Upper lobe of left lung (tissue), 6 donors: ENCODE results near the gene USP37. TPM values are rescaled to one million over a fixed set of nuclear protein-coding genes. Genes with fewer than 3 reads are reported as not detected.
A peak's percentile ranks its signal among the peaks of the same experiment; 100 is the strongest.

ENCODE experiments used
- ATAC-seq, 2 donors: fragments of 200-7000 bp; cut with Tn5 transposase; one replicate each; pipeline ENCODE4 v1.9.1; 2022; ENCODE audit warnings: mild to moderate bottlenecking in 2 of 2, moderate library complexity in 2 of 2; ENCODE audit not compliant: low FRiP score in 2 of 2
- DNase-seq, 2 donors: peaks; one replicate each; pipeline ENCODE4 v3.0.0-alpha.2; 2019 to 2020
- H3K27ac ChIP-seq, 4 donors: fragments of 200-600 bp; sonication (generic); one replicate each; pipeline ENCODE4 v1.5.1; 2016 to 2019
- H3K27me3 ChIP-seq, 4 donors: fragments of 200-600 bp; sonication (generic); one replicate each; pipeline ENCODE4 v1.5.1; 2017 to 2019
- H3K36me3 ChIP-seq, 4 donors: fragments of 200-600 bp; sonication (generic); one replicate each; pipeline ENCODE4 v1.5.1; 2016 to 2019
- H3K4me1 ChIP-seq, 4 donors: fragments of 200-600 bp; sonication (generic); one replicate each; pipeline ENCODE4 v1.5.1; 2018 to 2019
- H3K4me3 ChIP-seq, 4 donors: fragments of 200-600 bp; sonication (generic); one replicate each; pipeline ENCODE4 v1.5.1; 2017 to 2019; ENCODE audit warnings: mild to moderate bottlenecking in 2 of 4, moderate library complexity in 1 of 4
- H3K9me3 ChIP-seq, 4 donors: fragments of 200-600 bp; sonication (generic); one replicate each; pipeline ENCODE4 v1.5.1; 2018 to 2019
- CTCF ChIP-seq, 6 experiments: fragments of 450-650 bp in 4 of 6; fragments of 200-600 bp in 2 of 6; sonication (generic) in 2 of 6; IDR thresholded peaks; one replicate each; pipeline ENCODE4 v1.5.1; 2016 to 2019; ENCODE audit warnings: antibody characterized with exemption in 6 of 6
- EP300 ChIP-seq, 4 donors: sonication (generic); formaldehyde crosslinking; IDR thresholded peaks; one replicate each; pipeline ENCODE4 v1.5.1; 2017; ENCODE audit warnings: antibody characterized with exemption in 4 of 4, control low read depth in 2 of 4
- POLR2A ChIP-seq, 4 donors: fragments of 450-650 bp; IDR thresholded peaks; one replicate each; pipeline ENCODE4 v1.5.1; 2016 to 2017; ENCODE audit warnings: antibody characterized with exemption in 4 of 4, mild to moderate bottlenecking in 2 of 4
- POLR2AphosphoS5 ChIP-seq, 2 donors: sonication (generic); formaldehyde crosslinking; IDR thresholded peaks; one replicate each; pipeline ENCODE4 v1.5.1; 2017; ENCODE audit warnings: antibody characterized with exemption in 2 of 2
- WGBS, 2 donors: methylation state at CpG; one replicate each; pipeline ENCODE4 v1.1.5; 2017 to 2018; 5-methylcytosine and 5-hydroxymethylcytosine counted together
- total RNA-seq, 6 donors: library from RNA; depleted of rRNA in 4 of 6; stranded (reverse); fragments of >200 nt in 4 of 6; gene quantifications; one replicate each; pipeline versions ENCODE4 v1.1.0 to v1.2.1, GENCODE V29; 2016 to 2021
- donor health status: DM: no; HTN: no; CAD: no; lungs with moderate emphysema.
- donor health status: DM: no; HTN: yes; CAD: no; lungs with severe emphysema.

The USP37 gene
- total RNA-seq, 6 donors from 2014 or later, result 9.0 to 31.4 (median 13.1) TPM

- H3K27me3 ChIP-seq, result no peaks in the 10 kb centered on the region
- no peak overlapping the region for H3K4me3 ChIP-seq
- no peak overlapping the region for H3K27ac ChIP-seq
- H3K36me3 ChIP-seq, result peaks cover 0 to 57% (median 11%) of the 10 kb centered on the region in 4 donors
- TF ChIP-seq POLR2A (IDR thresholded peaks at IDR 0.05) (no peak), POLR2AphosphoS5 (IDR thresholded peaks at IDR 0.05) (no peak), EP300 (IDR thresholded peaks at IDR 0.05) (no peak), CTCF (IDR thresholded peaks at IDR 0.05) (no peak)
- 95 to 97% methylated on average over 1 of the region's 1 CpG for WGBS, 2 donors
- ATAC-seq (no peak), DNase-seq (no peak)
- H3K9me3 ChIP-seq, result no peaks in the 10 kb centered on the region
- no peaks in the 10 kb centered on the region for H3K4me1 ChIP-seq
Observed at GRCh38 chr2:218523651-218524050, 44.5 kb downstream of the USP37 start.

- Histone ChIP-seq H3K27ac (no peak overlapping the region), H3K27me3 (no peaks in the 10 kb centered on the region), H3K4me3 (no peak overlapping the region), H3K4me1 (no peaks in the 10 kb centered on the region), H3K9me3 (no peaks in the 10 kb centered on the region), H3K36me3 (peaks cover 0 to 14% (median 3%) of the 10 kb centered on the region in 4 donors)
- ATAC-seq (no peak), DNase-seq (no peak)
- 97 to 100% methylated on average over 1 of the region's 1 CpG for WGBS, 2 donors
- TF ChIP-seq POLR2AphosphoS5 (IDR thresholded peaks at IDR 0.05) (no peak), CTCF (IDR thresholded peaks at IDR 0.05) (no peak), EP300 (IDR thresholded peaks at IDR 0.05) (no peak)
Observed at GRCh38 chr2:218518876-218519275, 49.3 kb downstream of the USP37 start.

GRCh38 chr2:218517434-218518206 lies 50.5 kb downstream of the USP37 start:
- TF ChIP-seq CTCF (IDR thresholded peaks at IDR 0.05), result no peak
- DNase-seq, result no peak
- no peak overlapping the region for H3K4me3 ChIP-seq
- H3K4me1 ChIP-seq, result no peaks in the 10 kb centered on the region
- no peak overlapping the region for H3K27ac ChIP-seq
- no peak for ATAC-seq
- H3K27me3 ChIP-seq, result no peaks in the 10 kb centered on the region
- peaks cover 0 to 10% (median 3%) of the 10 kb centered on the region in 4 donors for H3K36me3 ChIP-seq
- H3K9me3 ChIP-seq, result no peaks in the 10 kb centered on the region
- 87 to 89% methylated on average over 5 of the region's 5 CpGs for WGBS, 2 donors

- H3K27me3 ChIP-seq, result no peaks in the 10 kb centered on the region
- no peaks in the 10 kb centered on the region for H3K9me3 ChIP-seq
- WGBS, 2 donors, result 83 to 90% methylated on average over 1 of the region's 1 CpG
- H3K27ac ChIP-seq, result no peak overlapping the region
- no peaks in the 10 kb centered on the region for H3K4me1 ChIP-seq
- H3K4me3 ChIP-seq, result no peak overlapping the region
- DNase-seq (no peak), ATAC-seq (no peak)
- TF ChIP-seq CTCF (IDR thresholded peaks at IDR 0.05) (peak in 4 of 6 experiments; percentile 28 to 45 (median 38)), EP300 (IDR thresholded peaks at IDR 0.05) (no peak)
- peaks cover 0 to 6% (median 2%) of the 10 kb centered on the region in 4 donors for H3K36me3 ChIP-seq
Observed at GRCh38 chr2:218516614-218517013, 51.5 kb downstream of the USP37 start.

GRCh38 chr2:218513676-218514075 lies 54.5 kb downstream of the USP37 start:
- Histone ChIP-seq H3K27me3 (no peaks in the 10 kb centered on the region), H3K9me3 (no peaks in the 10 kb centered on the region), H3K4me1 (no peaks in the 10 kb centered on the region), H3K4me3 (no peak overlapping the region), H3K27ac (no peak overlapping the region), H3K36me3 (peaks cover 0 to 7% (median 0%) of the 10 kb centered on the region in 4 donors)
- ATAC-seq, result no peak
- WGBS, 2 donors, result 98 to 99% methylated on average over 5 of the region's 5 CpGs
- peak in 1 of 2 donors; percentile 25 for DNase-seq
- TF ChIP-seq CTCF (IDR thresholded peaks at IDR 0.05), result no peak
- TF ChIP-seq EP300 (IDR thresholded peaks at IDR 0.05), result no peak
- no peak for TF ChIP-seq POLR2A (IDR thresholded peaks at IDR 0.05)
